Smooth muscle cell (in vitro differentiated cells): ENCODE data around the gene HOXD13. TPM values are rescaled to one million over a fixed set of nuclear protein-coding genes. Genes with fewer than 3 reads are reported as not detected.
A peak's percentile ranks its signal among the peaks of the same experiment; 100 is the strongest.

Experiments
- DNase-seq: peaks from one replicate; lab custom pipeline; 2025; ENCODE audit not compliant: unreplicated experiment; lab: John Stamatoyannopoulos, UW
- H2AFZ ChIP-seq: fragments of 200-600 bp; sonication (generic); 2 replicates; pipeline ENCODE4 v1.6.0; 2016; ENCODE audit warnings: antibody characterized with exemption, low read depth, mild to moderate bottlenecking
- H3F3A ChIP-seq: fragments of 200-600 bp; sonication (generic); 2 replicates; pipeline ENCODE4 v1.6.0; 2017; ENCODE audit warnings: antibody characterized with exemption, low read depth
- H3K27ac ChIP-seq: fragments of 200-600 bp; sonication (generic); 2 replicates; pipeline ENCODE4 v1.5.1; 2016; ENCODE audit warnings: low read depth, mild to moderate bottlenecking
- H3K27me3 ChIP-seq: fragments of 200-600 bp; sonication (generic); 2 replicates; pipeline ENCODE4 v1.6.1; 2016; ENCODE audit warnings: low read depth, mild to moderate bottlenecking
- H3K36me3 ChIP-seq: fragments of 200-600 bp; sonication (generic); 2 replicates; pipeline ENCODE4 v1.5.1; 2016; ENCODE audit warnings: low read depth
- H3K4me1 ChIP-seq: fragments of 200-600 bp; sonication (generic); 2 replicates; pipeline ENCODE4 v1.5.1; 2016; ENCODE audit warnings: low read depth
- H3K4me2 ChIP-seq: fragments of 200-600 bp; sonication (generic); 2 replicates; pipeline ENCODE4 v1.6.0; 2016; ENCODE audit warnings: mild to moderate bottlenecking
- H3K4me3 ChIP-seq: fragments of 200-600 bp; sonication (generic); 2 replicates; pipeline ENCODE4 v1.5.1; 2016; ENCODE audit warnings: mild to moderate bottlenecking
- H3K79me2 ChIP-seq: fragments of 200-600 bp; sonication (generic); 2 replicates; pipeline ENCODE4 v1.6.0; 2016; ENCODE audit warnings: low read depth, mild to moderate bottlenecking
- H3K9ac ChIP-seq: fragments of 200-600 bp; sonication (generic); 2 replicates; pipeline ENCODE4 v1.6.0; 2016; ENCODE audit warnings: low read depth
- H3K9me3 ChIP-seq: fragments of 200-600 bp; sonication (generic); replicated peaks from 2 replicates; pipeline ENCODE4 v1.5.1; 2016; ENCODE audit warnings: low read depth
- H4K20me1 ChIP-seq: fragments of 200-600 bp; sonication (generic); 2 replicates; pipeline ENCODE4 v1.6.0; 2016; ENCODE audit warnings: low read depth
- CTCF ChIP-seq: fragments of 200-600 bp; sonication (generic); IDR thresholded peaks from 2 replicates; pipeline ENCODE4 v1.5.1; 2017; ENCODE audit warnings: borderline replicate concordance, mild to moderate bottlenecking, antibody characterized with exemption; ENCODE audit not compliant: insufficient read depth, poor library complexity, severe bottlenecking
- WGBS: methylation state at CpG from one replicate; pipeline ENCODE4 v1.1.7; 2016; ENCODE audit warnings: low lambda C conversion rate; 5-methylcytosine and 5-hydroxymethylcytosine counted together
- polyA plus RNA-seq: library from polyadenylated mRNA; unstranded; fragments of >200 nt; fragmentation: Nextera tagmentation; extraction: Ambion mirVana; gene quantifications from 2 replicates; pipeline ENCODE4 v1.2.1, GENCODE V29; 2016
- total RNA-seq: library from RNA; depleted of rRNA; stranded (reverse); fragments of >200 nt; gene quantifications from 2 replicates; pipeline ENCODE4 v1.2.3, GENCODE V29; 2014

HOXD13 gene
- total and polyA plus RNA-seq, 2 experiments from 2014 or later: 0.31 to 1.9 TPM

GRCh38 chr2:176080540-176081375 lies 11.8 kb upstream of the HOXD13 start:
- peak overlapping the region; percentile 44 for H3K4me3 ChIP-seq
- 3% methylated on average over 59 of the region's 68 CpGs for WGBS
- H3K4me2 ChIP-seq: peak overlapping the region; percentile 79
- no peaks in the 10 kb centered on the region for H3K36me3 ChIP-seq
- H3K27me3 ChIP-seq: peaks cover 97% of the 10 kb centered on the region
- no peak overlapping the region for H3K27ac ChIP-seq
- H3K79me2 ChIP-seq: no peaks in the 10 kb centered on the region
- no peak for DNase-seq
- no peaks in the 10 kb centered on the region for H4K20me1 ChIP-seq
- H3K9me3 ChIP-seq: no peaks in the 10 kb centered on the region
- H3K9ac ChIP-seq: no peak overlapping the region
- no peak for TF ChIP-seq CTCF
- no peaks in the 10 kb centered on the region for H3F3A ChIP-seq
- no peak overlapping the region for H2AFZ ChIP-seq
- H3K4me1 ChIP-seq: peaks cover 18% of the 10 kb centered on the region

GRCh38 chr2:176081376-176081836 lies 11.1 kb upstream of the HOXD13 start:
- Histone ChIP-seq H3K9me3 (no peaks in the 10 kb centered on the region), H3K4me1 (peaks cover 22% of the 10 kb centered on the region), H2AFZ (no peak overlapping the region), H3F3A (no peaks in the 10 kb centered on the region), H3K4me2 (no peak overlapping the region), H3K79me2 (no peaks in the 10 kb centered on the region), H4K20me1 (no peaks in the 10 kb centered on the region), H3K9ac (no peak overlapping the region), H3K4me3 (peak overlapping the region; percentile 44), H3K36me3 (no peaks in the 10 kb centered on the region), H3K27ac (no peak overlapping the region), H3K27me3 (peaks cover 97% of the 10 kb centered on the region)
- 13% methylated on average over 17 of the region's 17 CpGs for WGBS
- no peak for TF ChIP-seq CTCF
- DNase-seq: no peak

GRCh38 chr2:176081837-176082524 lies 10.5 kb upstream of the HOXD13 start:
- Histone ChIP-seq H3K27me3 (peaks cover 97% of the 10 kb centered on the region), H3K4me1 (peaks cover 22% of the 10 kb centered on the region), H3K27ac (no peak overlapping the region), H2AFZ (no peak overlapping the region), H3K79me2 (no peaks in the 10 kb centered on the region), H3K9me3 (no peaks in the 10 kb centered on the region), H3F3A (no peaks in the 10 kb centered on the region), H3K4me3 (peak overlapping the region; percentile 44), H3K4me2 (peak overlapping the region; percentile 82), H3K36me3 (no peaks in the 10 kb centered on the region), H3K9ac (no peak overlapping the region), H4K20me1 (no peaks in the 10 kb centered on the region)
- TF ChIP-seq CTCF: no peak
- 1% methylated on average over 61 of the region's 62 CpGs for WGBS
- DNase-seq: no peak
